Prostate gland (tissue), 2 donors: ENCODE data around the gene TMEM132D. TPM values are rescaled to one million over a fixed set of nuclear protein-coding genes. Genes with fewer than 3 reads are reported as not detected.

Source experiments
- DNase-seq: peaks from one replicate; pipeline ENCODE4 v3.0.0-alpha.2; 2019; ENCODE audit warnings: low spot score
- H3K27ac ChIP-seq, 2 donors: fragments of 200-600 bp; sonication (generic); 2 replicates each; pipeline ENCODE4 v1.5.1; 2017 to 2019
- H3K27me3 ChIP-seq: fragments of 200-600 bp; sonication (generic); replicated peaks from 2 replicates; pipeline ENCODE4 v1.5.1; 2019; ENCODE audit not compliant: insufficient read depth
- H3K36me3 ChIP-seq, 2 donors: fragments of 200-600 bp; sonication (generic); 1 replicate in 1 of 2; 2 replicates in 1 of 2; pipeline versions ENCODE4 v1.5.1 to v1.8.1; 2017 to 2019
- H3K4me1 ChIP-seq: fragments of 200-600 bp; sonication (generic); replicated peaks from 2 replicates; pipeline ENCODE4 v1.5.1; 2019
- H3K4me3 ChIP-seq, 2 donors: fragments of 200-600 bp; sonication (generic); 2 replicates each; pipeline ENCODE4 v1.5.1; 2017 to 2019
- H3K9me3 ChIP-seq: fragments of 200-600 bp; sonication (generic); 2 replicates; pipeline ENCODE4 v1.5.1; 2017
- POLR2A ChIP-seq: fragments of 450-650 bp; IDR thresholded peaks from one replicate; pipeline ENCODE4 v1.6.1; 2016; ENCODE audit warnings: antibody characterized with exemption, mild to moderate bottlenecking
- POLR2AphosphoS5 ChIP-seq: sonication (generic); formaldehyde crosslinking; IDR thresholded peaks from one replicate; pipeline ENCODE4 v1.6.1; 2017; ENCODE audit warnings: antibody characterized with exemption
- WGBS: methylation state at CpG from one replicate; pipeline ENCODE4 v1.1.5; 2018; 5-methylcytosine and 5-hydroxymethylcytosine counted together
- intact Hi-C: fragments of 100-400 bp; cut with DNase I; formaldehyde crosslinking; loops from one replicate; pipeline ENCODE4 v1.14.2; 2022
- total RNA-seq, 2 donors: library from RNA; depleted of rRNA; stranded (reverse); fragments of >200 nt; gene quantifications; one replicate each; pipeline ENCODE4 v1.1.0, GENCODE V29; 2016
- TF ChIP-seq, protein P1 (sequence below), 4 experiments: fragments of 200-600 bp in 2 of 4; fragments of 450-650 bp in 2 of 4; sonication (generic) in 2 of 4; IDR thresholded peaks; 1 replicate in 3 of 4; 2 replicates in 1 of 4; pipeline ENCODE4 v1.5.1; 2016 to 2019; ENCODE audit warnings: antibody characterized with exemption in 4 of 4, mild to moderate bottlenecking in 2 of 4, moderate library complexity in 2 of 4

TMEM132D gene
- total RNA-seq, 2 donors from 2014 or later = 0.57 to 1.3 TPM

DNA sequence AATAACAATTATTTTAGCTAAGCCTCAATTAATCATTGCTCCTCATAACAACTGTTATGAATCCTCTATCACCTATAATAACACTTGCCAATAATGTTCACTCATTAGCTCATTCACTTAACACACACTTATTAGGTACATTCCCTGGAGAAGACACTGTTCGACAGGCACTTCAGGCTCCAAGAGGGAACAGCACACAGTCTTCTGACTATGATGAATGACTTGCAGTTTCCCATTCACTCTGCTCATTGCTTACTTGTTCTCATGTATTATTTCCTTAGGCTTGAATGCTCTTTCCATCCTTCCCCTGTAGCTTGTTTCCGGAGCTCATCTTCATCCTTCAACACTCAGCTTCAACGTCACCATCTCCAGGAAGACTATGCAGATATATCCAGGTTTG is 437.3 kb downstream of the TMEM132D start:
- 76% methylated on average over 3 of the region's 3 CpGs for WGBS
- no peak for DNase-seq
- H3K27me3 ChIP-seq = no peaks in the 10 kb centered on the region
- H3K36me3 ChIP-seq = no peaks in the 10 kb centered on the region
- TF ChIP-seq POLR2AphosphoS5 (no peak), POLR2A (no peak)
- TF ChIP-seq, protein P1, sequence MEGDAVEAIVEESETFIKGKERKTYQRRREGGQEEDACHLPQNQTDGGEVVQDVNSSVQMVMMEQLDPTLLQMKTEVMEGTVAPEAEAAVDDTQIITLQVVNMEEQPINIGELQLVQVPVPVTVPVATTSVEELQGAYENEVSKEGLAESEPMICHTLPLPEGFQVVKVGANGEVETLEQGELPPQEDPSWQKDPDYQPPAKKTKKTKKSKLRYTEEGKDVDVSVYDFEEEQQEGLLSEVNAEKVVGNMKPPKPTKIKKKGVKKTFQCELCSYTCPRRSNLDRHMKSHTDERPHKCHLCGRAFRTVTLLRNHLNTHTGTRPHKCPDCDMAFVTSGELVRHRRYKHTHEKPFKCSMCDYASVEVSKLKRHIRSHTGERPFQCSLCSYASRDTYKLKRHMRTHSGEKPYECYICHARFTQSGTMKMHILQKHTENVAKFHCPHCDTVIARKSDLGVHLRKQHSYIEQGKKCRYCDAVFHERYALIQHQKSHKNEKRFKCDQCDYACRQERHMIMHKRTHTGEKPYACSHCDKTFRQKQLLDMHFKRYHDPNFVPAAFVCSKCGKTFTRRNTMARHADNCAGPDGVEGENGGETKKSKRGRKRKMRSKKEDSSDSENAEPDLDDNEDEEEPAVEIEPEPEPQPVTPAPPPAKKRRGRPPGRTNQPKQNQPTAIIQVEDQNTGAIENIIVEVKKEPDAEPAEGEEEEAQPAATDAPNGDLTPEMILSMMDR (IDR thresholded peaks at IDR 0.05) = no peak
- intact Hi-C loops = no loop called here
- H3K4me1 ChIP-seq = no peaks in the 10 kb centered on the region
- H3K9me3 ChIP-seq = no peaks in the 10 kb centered on the region
- H3K27ac ChIP-seq = no peak overlapping the region
- no peak overlapping the region for H3K4me3 ChIP-seq

DNA sequence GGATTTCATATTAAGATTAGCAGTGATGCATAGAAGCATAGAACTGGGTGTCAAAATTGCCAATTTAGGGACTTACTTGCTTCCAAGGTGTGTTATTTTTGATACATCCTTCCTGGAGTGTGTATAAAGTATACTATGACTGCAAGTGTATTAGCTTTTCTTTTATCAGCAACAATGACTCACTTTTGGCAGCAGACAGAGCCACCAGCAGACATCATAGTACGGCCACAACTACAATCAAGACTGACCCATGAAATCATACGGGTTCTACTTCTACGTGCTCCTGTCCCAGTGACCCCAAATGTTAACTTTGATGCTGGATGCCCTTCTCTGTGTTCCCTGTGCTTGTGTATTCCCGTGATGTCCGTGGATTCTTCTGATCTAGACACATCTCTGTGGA is 443.9 kb downstream of the TMEM132D start:
- intact Hi-C loops = no loop called here
- Histone ChIP-seq H3K27ac (no peak overlapping the region), H3K9me3 (no peaks in the 10 kb centered on the region), H3K36me3 (no peaks in the 10 kb centered on the region), H3K4me3 (no peak overlapping the region), H3K27me3 (no peaks in the 10 kb centered on the region), H3K4me1 (no peaks in the 10 kb centered on the region)
- no peak for DNase-seq
- WGBS = 75% methylated on average over 5 of the region's 5 CpGs
- TF ChIP-seq POLR2A = no peak
- no peak for TF ChIP-seq POLR2AphosphoS5
- TF ChIP-seq, protein P1 (IDR thresholded peaks at IDR 0.05) = no peak

DNA sequence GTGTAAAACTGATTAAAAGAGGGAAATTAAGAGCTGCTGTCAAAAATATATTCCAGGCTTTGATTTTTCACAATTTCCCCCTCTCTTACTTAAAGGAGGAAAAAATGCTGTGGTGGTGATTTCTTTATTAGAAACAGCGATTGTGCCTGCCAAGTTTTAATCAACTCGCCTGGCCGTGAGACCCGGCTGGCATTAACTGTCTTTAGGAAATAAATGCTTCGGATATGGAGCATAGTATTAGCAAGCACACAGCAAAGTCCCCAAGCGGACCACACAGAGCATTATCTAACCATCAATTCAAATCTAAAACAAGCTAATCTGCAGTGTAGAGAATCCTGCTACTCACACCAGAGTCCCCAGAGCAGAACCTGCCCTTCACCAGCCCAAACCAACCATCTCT is 457.1 kb downstream of the TMEM132D start:
- Histone ChIP-seq H3K27ac (no peak overlapping the region), H3K36me3 (no peaks in the 10 kb centered on the region), H3K4me3 (no peak overlapping the region), H3K27me3 (no peaks in the 10 kb centered on the region), H3K9me3 (no peaks in the 10 kb centered on the region), H3K4me1 (no peaks in the 10 kb centered on the region)
- no peak for DNase-seq
- intact Hi-C loops = no loop called here
- TF ChIP-seq, protein P1 (IDR thresholded peaks at IDR 0.05) = no peak
- TF ChIP-seq POLR2A (no peak), POLR2AphosphoS5 (no peak)
- 69% methylated on average over 6 of the region's 6 CpGs for WGBS

DNA sequence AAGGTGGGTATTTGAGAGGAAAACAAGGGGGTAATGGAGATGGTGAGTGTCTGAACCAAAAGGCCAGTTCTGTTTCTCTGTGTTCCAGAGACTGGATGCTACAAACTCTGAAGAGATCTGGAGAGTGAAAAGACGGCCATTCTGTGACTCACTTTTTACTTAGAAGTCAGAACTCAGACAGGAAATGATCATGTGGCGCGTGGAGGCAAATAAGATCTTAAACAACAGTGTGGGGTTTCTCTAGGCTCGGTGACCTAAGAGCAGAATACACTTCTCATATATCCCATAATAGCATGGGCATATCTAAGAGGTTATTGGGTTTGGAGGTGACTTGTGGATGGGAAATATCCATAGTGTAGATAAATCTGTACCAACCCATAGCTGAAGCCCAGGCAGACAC is 463.5 kb downstream of the TMEM132D start:
- no peak overlapping the region for H3K27ac ChIP-seq
- H3K36me3 ChIP-seq = no peaks in the 10 kb centered on the region
- no peak for DNase-seq
- WGBS = 84% methylated on average over 4 of the region's 4 CpGs
- no peaks in the 10 kb centered on the region for H3K9me3 ChIP-seq
- no peak overlapping the region for H3K4me3 ChIP-seq
- TF ChIP-seq POLR2A (no peak), POLR2AphosphoS5 (no peak)
- TF ChIP-seq, protein P1 (IDR thresholded peaks at IDR 0.05) = no peak
- H3K27me3 ChIP-seq = no peaks in the 10 kb centered on the region
- intact Hi-C loops = no loop called here
- H3K4me1 ChIP-seq = no peaks in the 10 kb centered on the region

DNA sequence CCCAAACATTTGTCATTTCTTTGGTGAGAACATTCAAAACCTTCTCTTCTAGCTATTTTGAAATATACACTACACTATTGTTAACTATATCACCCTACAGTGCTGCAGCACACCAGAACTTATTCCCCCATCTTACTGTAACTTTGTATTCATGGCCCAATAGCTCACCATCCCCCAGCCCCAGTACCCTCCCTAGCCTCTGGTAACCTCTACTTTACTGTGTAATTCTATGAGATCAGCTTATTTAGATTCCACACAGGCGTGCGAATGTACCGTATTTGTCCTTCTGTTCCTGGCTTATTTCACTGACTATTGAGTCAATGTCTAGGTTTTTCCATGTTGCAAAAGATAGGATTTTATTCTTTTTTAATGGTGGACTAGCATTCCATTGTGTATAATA is 469.0 kb downstream of the TMEM132D start:
- WGBS = 89% methylated on average over 3 of the region's 3 CpGs
- intact Hi-C loops = no loop called here
- no peaks in the 10 kb centered on the region for H3K27me3 ChIP-seq
- H3K9me3 ChIP-seq = no peaks in the 10 kb centered on the region
- no peaks in the 10 kb centered on the region for H3K4me1 ChIP-seq
- no peak overlapping the region for H3K27ac ChIP-seq
- DNase-seq = no peak
- TF ChIP-seq, protein P1 (IDR thresholded peaks at IDR 0.05) = no peak
- TF ChIP-seq POLR2AphosphoS5 (no peak), POLR2A (no peak)
- no peak overlapping the region for H3K4me3 ChIP-seq
- H3K36me3 ChIP-seq = no peaks in the 10 kb centered on the region
